ENCODE data around the gene P4HA2.

The P4HA2 gene

DNA sequence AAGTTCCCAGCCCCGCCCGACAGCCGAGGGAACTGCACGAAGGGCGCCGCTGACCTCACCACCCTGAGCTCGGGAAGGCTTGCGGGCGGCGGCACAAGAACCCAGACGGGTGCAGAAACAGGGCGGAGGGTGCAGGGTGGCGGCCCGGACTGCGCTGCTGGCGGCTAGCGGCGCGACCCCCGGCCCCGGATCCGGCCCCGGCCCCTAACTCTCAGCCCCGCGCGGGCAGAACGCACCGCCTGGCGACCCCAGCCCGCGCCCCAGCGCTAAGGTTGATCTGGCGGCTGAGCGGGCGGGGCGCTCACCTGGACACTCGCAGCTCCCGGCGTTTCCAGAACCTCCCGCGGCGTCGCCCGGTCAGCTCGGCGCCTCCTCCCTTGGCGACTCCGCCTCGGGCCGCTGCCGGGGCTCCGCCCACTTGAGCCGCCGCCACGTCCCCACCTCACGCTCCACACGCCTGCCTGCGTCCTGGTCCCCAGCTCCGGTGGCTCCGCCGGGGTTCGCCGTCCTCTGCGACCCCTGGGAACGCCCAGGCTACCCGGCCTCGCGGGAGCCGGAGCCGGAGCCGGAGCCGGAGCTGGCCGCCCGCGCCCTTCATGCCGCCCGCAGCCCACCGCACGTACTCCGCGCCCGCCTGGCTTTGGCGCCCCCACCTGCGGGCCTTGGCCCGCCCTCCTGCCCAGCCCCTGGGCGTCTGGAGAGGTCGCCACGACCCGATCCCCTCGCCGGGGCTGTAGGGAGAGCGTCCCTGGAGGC, at the start of gene P4HA2:
P4HA2 (minus strand) TSS at position 369 of the 756 bp plus-strand sequence. CDS start 9,227 bp downstream, outside the sequence.
- in situ Hi-C loops (cut with HindIII; ENCODE audit: low sequenced_read_pairs) = no loop called here

DNA sequence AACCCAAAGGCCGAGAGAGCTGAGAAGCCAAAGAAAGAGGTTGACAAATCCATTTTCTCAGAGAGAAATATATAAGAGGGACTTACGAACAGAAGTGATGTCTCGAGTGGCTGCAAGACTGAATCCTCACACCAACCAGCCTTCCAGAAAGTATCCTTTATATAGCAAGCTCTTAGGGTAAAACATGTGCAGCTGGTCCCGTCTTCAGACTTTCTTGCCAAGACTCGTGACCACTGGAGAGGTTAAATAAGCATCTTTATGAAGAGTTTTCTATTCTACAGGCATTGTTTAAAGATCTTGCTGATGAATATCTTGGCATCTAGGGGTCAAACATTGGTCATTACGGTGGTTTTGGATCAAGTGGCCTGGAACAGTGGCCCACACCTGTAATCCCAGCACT, 49.6 kb upstream of the P4HA2 start:
- in situ Hi-C loops (cut with HindIII; ENCODE audit: low sequenced_read_pairs) = no loop called here

DNA sequence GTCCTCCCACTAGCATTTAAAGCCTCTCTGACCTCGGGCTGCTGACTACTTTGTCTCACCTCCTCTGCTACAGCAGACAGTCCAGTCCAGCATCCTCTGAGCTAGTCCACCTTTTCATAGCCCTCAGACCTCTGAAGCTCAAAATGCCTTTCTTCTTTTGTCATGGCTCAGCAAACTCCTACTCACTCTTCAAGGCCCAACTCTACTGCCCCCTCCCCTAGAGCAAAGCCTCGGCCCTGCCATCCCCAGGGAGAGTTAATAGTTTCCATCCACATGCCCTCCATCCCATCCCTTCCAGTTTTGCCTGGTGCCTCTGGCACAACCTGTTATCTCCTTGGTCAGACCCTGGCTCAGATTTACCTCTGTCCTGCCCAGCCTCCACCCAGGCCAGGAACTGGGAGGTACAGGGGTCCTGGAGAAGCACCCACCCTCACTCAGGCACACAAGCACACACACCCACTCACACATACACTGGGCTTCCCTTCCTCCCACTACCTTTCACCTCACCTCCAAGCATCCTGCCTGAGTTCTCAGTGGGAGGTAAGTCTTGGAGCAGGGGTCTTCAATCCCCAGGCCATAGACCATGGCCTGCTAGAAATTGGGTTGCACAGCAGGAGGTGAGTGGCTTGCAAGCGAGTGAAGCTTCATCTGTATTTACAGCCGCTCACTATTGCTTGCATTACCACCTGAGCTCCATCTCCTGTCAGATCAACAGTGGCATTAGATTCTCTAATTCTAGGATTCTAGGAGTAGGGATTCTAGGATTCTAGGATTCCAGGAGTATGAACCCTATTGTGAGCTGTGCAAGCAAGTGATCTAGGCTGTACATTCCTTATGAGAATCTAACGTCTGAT, 47.9 kb upstream of the P4HA2 start:
- in situ Hi-C loops (cut with HindIII; ENCODE audit: low sequenced_read_pairs) = no loop called here

- in situ Hi-C loops (cut with HindIII; ENCODE audit: low sequenced_read_pairs) = no loop called here
Observed at GRCh38 chr5:132274050-132274792, 46.6 kb upstream of the P4HA2 start.

DNA sequence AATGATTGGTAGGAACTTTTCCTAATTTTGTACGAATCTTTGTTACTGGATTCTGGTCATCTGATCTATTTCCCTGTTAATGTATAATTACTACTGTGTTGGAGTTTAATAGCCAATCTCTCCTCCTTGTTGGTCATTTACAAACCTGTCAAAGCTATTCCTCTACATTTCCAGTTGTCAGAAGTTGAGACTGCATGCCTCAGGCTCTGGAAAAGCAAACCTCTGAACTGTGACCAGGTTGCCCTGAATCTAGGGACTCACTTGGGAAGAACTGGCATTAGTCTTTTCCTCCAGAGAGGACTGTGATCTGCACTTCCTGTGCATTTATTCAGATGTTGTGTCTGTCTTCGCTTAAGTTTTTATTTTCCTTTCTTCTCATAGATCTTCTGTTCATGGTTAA, 46.0 kb upstream of the P4HA2 start:
- in situ Hi-C loops (cut with HindIII; ENCODE audit: low sequenced_read_pairs) = no loop called here

DNA sequence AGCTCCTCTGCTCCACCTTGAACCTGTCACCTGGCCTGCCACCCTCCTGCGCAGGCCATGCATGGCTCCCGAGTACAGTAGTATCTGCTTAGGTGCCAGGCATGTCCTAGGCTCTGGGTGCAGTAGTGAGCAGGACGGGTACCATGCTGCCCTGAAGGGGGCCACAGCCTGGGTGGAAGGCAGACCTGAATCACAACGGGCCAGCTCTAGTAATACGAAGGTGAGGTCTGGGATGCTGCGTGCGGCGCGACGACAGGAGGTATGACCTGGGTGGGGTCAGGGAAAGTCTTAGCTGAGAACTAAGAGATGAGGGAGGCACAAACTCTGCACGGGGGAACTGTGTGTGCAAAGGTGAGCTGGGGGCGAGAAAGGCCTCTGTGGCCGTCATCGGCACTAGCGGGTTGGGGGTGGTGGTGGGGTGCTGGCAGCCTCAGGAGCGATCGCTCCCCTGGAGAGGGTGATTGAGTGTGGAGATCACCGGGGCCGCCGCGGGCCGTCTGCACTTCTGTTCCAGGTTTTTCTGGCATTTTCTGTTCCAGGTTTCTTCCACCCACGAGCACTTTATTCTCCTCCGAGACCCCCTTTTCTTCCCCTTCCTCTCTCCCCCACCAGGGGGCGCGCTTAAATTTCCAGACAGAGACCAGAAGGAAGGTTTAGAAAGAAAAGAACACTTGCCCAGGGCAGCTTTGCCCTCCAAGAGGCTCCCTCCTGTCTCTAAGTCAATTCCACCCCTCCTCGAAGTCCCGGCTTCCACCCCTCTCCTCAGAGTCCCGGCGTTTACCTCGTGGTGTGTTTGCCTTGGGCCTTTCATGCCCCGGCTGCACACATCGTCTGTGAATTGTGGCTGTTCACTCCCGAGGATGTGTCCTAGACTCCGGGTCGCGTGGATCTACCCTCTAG, 44.9 kb upstream of the P4HA2 start:
- in situ Hi-C loops (cut with HindIII; ENCODE audit: low sequenced_read_pairs) = no loop called here

DNA sequence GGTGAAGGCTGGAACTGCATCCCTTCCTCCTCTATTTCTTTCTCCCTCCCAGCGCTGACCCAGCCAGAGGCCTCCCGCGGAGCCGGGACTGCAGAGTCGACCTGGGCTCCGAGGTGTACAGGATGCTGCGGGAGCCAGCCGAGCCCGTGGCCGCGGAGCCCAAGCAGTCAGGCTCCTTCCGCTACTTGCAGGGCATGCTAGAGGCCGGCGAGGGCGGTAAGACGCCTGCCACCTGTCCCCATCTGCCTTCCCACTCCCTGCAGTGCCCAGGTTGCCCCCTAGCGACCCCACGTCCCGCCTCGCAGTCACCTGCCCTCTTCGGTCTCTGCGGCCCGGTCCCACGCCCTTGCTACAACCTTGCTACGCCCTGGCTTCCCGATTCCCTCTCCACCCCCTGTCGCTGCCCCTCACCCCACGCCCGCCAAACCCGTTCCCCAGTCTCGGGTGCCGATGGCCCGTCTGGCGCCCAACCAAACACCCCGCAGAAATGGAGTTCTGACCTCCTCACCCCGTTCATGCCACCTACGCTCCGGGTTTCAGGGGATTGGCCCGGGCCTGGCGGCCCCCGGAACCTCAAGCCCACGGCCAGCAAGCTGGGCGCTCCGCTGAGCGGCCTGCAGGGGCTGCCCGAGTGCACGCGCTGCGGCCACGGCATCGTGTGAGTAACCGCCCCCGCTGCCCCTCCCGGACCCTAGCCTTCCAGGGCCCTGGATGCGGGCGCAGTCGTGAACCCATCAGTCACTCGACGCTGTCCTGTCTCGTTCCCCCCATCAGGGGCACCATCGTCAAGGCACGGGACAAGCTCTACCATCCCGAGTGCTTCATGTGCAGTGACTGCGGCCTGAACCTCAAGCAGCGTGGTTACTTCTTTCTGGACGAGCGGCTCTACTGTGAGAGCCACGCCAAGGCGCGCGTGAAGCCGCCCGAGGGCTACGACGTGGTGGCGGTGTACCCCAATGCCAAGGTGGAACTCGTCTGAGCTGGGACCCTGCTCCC, 43.9 kb upstream of the P4HA2 start:
- in situ Hi-C loops (cut with HindIII; ENCODE audit: low sequenced_read_pairs) = no loop called here

DNA sequence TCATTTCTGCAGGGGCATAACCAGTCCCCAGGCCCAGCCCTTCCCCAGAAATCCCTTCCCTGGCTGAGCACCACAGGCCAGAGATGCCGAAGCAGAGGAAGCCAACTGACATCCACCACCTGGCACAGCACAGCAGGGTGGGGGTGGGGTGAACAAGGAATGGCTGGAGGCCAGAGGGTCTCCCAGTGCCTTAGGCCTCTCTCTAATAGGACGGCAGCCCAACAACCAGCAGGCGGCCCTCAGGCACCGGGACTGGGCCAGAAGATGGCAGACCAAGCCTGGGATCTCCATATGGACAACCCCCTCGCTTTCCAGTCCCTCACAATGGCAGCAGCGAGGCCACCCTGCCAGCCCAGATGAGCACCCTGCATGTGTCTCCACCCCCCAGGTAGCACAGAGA, 43.1 kb upstream of the P4HA2 start:
- in situ Hi-C loops (cut with HindIII; ENCODE audit: low sequenced_read_pairs) = no loop called here

- in situ Hi-C loops (cut with HindIII; ENCODE audit: low sequenced_read_pairs) = no loop called here
Observed at GRCh38 chr5:132270335-132270665, 42.6 kb upstream of the P4HA2 start.

- in situ Hi-C loops (cut with HindIII; ENCODE audit: low sequenced_read_pairs) = no loop called here
Observed at GRCh38 chr5:132269635-132270334, 42.1 kb upstream of the P4HA2 start.

GRCh38 chr5:132268769-132269551, 41.3 kb upstream of the P4HA2 start:
- in situ Hi-C loops (cut with HindIII; ENCODE audit: low sequenced_read_pairs) = no loop called here

DNA sequence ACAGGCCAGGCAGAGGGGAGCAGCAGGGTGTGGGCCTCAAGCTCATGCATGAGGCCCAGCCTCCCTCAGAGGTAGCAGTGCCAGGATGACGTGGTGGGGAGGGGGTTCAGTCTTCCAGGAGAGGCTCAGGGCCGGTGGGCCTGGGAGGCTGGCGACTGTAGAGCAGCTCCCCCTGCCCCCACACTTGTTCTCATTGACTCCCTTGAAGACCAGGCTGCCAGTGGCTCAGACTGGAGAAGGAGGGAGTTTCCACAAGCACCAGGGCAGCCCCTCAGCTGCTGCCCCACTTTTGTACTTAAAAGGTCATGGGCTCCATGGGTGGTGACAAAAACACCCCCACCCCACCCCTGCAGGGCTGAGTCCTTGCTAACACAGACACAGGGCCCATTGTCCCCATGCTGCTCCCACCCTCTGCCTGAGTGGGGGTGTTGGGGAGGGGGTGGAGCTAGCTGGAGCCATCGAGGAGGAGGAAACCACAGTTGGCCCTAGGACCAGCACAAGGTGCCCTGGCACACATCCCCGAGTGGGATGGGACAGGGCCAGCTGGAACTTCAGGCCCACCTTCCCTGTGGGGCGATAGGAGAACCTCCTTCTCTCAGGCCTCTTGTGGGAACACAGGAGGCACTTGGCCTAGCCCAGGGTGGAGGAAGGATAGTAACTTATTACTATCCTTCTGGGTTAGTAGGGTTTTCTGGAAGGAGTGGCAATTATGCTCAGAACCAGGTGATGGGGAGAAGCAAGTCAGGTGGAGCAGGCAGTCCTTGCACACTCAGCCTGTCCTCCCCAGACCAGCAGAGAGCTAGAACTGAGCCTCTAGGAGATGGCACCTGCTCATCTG, 40.5 kb upstream of the P4HA2 start:
- in situ Hi-C loops (cut with HindIII; ENCODE audit: low sequenced_read_pairs) = no loop called here

GRCh38 chr5:132267166-132267739, 39.6 kb upstream of the P4HA2 start:
- in situ Hi-C loops (cut with HindIII; ENCODE audit: low sequenced_read_pairs) = no loop called here

GRCh38 chr5:132266836-132267160, 39.1 kb upstream of the P4HA2 start:
- in situ Hi-C loops (cut with HindIII; ENCODE audit: low sequenced_read_pairs) = no loop called here

DNA sequence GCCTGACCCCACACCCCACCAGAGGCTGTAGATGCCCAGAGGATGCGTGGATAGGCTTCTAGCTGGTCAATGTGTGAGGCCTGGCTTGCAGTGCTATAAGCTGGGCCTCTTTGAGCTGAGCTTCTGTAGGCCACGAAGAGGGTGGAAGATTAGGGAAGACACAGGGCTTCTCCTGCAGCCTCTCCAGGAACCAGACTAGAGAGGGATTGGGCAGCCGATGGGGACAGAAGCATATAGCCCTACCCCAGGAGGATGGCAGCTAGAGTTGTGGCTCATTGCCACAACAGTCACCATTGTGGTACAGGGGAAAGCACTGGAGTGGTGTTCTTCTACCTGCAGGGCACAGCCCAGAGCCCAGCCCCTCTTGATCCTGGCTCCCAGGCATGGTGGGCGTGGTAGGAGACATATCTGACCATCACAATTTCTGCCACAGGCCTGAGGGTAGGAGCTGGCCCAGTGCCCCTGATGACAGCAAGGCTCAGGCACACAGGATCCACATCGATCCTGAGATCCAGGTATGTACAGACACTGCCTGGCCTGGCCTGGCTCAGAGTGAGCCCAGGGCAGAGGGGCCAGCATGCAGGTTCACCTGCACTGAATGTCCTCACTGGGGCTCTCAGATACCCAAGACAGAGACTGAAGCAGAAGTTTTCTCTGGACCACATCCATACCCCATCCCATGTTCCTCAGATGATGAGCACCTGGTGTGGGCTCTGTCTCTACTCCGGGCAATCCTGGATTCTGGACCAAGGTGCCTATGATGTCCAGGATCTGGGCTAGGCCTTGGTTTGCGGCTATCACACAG, 38.6 kb upstream of the P4HA2 start:
- in situ Hi-C loops (cut with HindIII; ENCODE audit: low sequenced_read_pairs) = no loop called here
